ENCODE data around the gene PEX11B. TPM values are rescaled to one million over a fixed set of nuclear protein-coding genes. Genes with fewer than 3 reads are reported as not detected.

The PEX11B gene
- total and polyA plus RNA-seq, 2 of the 4 experiments (the other 2 are of a cell fraction): 15.4 to 24.3 TPM

DNA sequence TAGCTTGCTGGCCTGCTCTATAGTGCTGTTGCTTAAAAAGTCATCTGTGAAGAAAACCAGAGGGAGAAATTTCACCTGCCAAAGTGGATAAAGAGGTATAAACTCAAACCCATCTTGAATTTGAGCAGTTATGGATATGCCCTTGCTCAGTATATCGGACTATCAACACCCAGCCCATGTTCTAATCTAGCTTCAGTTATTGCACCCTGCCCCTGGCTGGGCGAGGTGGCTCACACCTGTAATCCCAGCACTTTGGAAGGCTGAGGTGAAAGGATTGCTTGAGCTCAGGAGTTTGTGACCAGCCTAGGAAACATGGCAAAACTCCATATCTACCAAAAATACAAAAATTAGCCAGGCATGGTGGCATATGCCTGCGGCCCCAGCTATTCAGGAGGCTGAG, 26.0 kb upstream of the PEX11B start:
- peaks cover 31 to 37% of the 10 kb centered on the region in 2 experiments for H3K79me1 ChIP-seq (ENCODE audit: low read depth in 1 of 2, low read length in 2 of 2)
- intact Hi-C loops (cut with micrococcal nuclease): no loop called here

More for the DNA sequence above, 26.0 kb upstream of the PEX11B start:
- Histone ChIP-seq H3K27ac (ENCODE audit: insufficient read depth, low read length) (no peak overlapping the region), H3K9me1 (ENCODE audit: insufficient read depth, low read length) (peaks cover 3% of the 10 kb centered on the region; the same call in 1 of the 2 replicates), H4K8ac (ENCODE audit: low read depth in 2 of 2, low read length in 2 of 2) (no peak overlapping the region), H2BK120ac (ENCODE audit: low read depth, low read length) (no peak overlapping the region), H3K4ac (ENCODE audit: low read depth, low read length) (no peak overlapping the region), H2BK20ac (ENCODE audit: low read depth, low read length) (no peak overlapping the region), H3K27me3 (ENCODE audit: control insufficient read depth, insufficient read depth, low read length) (no peaks in the 10 kb centered on the region), H2BK5ac (ENCODE audit: low read depth, low read length, poor library complexity, severe bottlenecking) (no peak overlapping the region), H3K36me3 (ENCODE audit: control insufficient read depth, insufficient read depth, low read length) (peaks cover 16% of the 10 kb centered on the region), H3K23ac (ENCODE audit: low read depth, low read length) (no peak overlapping the region), H4K91ac (ENCODE audit: insufficient read depth, low read depth, low read length) (no peak overlapping the region), H2BK15ac (ENCODE audit: low read depth, low read length) (no peak overlapping the region), H3K9me3 (ENCODE audit: control insufficient read depth, insufficient read depth, low read length) (no peaks in the 10 kb centered on the region), H3K4me3 (ENCODE audit: insufficient read depth, low read depth, low read length) (no peak overlapping the region), H3K4me2 (ENCODE audit: low read depth, low read length) (no peak overlapping the region), H4K20me1 (ENCODE audit: insufficient read depth, low read length) (peaks cover 5% of the 10 kb centered on the region; the same call in 1 of the 2 replicates), H2AK9ac (replicated peaks; ENCODE audit: low read depth, low read length, poor library complexity) (no peak overlapping the region), H3K4me1 (ENCODE audit: control insufficient read depth, insufficient read depth, low read length) (no peaks in the 10 kb centered on the region), H3K9ac (ENCODE audit: low read depth, low read length) (no peak overlapping the region), H3K18ac (ENCODE audit: low read depth, low read length) (no peak overlapping the region), H3K14ac (replicated peaks; ENCODE audit: low read depth, low read length) (no peak overlapping the region), H2AK5ac (ENCODE audit: low read depth, low read length) (no peak overlapping the region), H2AFZ (replicated peaks; ENCODE audit: low read length, poor library complexity) (no peak overlapping the region), H4K5ac (ENCODE audit: low read depth, low read length) (no peak overlapping the region), H3K56ac (ENCODE audit: extremely low read depth, insufficient read depth, low read length) (no peak overlapping the region)
- POLR2A ChIA-PET (ENCODE audit: unreplicated experiment): no interaction called here
- CTCF ChIA-PET: no interaction called here
- dilution Hi-C loops (cut with HindIII; ENCODE audit: low sequenced_read_pairs, unreplicated experiment): no loop called here
- no TSS peak for BruUV-seq (replicated peaks)
- ATAC-seq (ENCODE audit: low read depth): no peak
- WGBS, 2 experiments (ENCODE audit: extremely low coverage in 2 of 2, insufficient read length in 1 of 2): no CpG with 5 or more reads among the region's 3 CpGs
- DNase-seq: no peak
- in situ Hi-C loops (cut with MboI; ENCODE audit: low sequenced_read_pairs): no loop called here
- TF ChIP-seq MAFK (IDR thresholded peaks at IDR 0.05; ENCODE audit: low read depth, low read length): no peak
- no peak for TF ChIP-seq POLR2A (IDR thresholded peaks at IDR 0.05; ENCODE audit: low read depth, low read length)
- no peak for TF ChIP-seq ELK1 (IDR thresholded peaks at IDR 0.05; ENCODE audit: borderline replicate concordance, low read depth, low read length)
- no peak for TF ChIP-seq BHLHE40 (IDR thresholded peaks at IDR 0.05; ENCODE audit: low read depth, low read length)
- no peak for TF ChIP-seq RCOR1 (IDR thresholded peaks at IDR 0.05; ENCODE audit: insufficient replicate concordance, low read length)
- no peak for TF ChIP-seq CHD1 (IDR thresholded peaks at IDR 0.05; ENCODE audit: low read depth, low read length)
- TF ChIP-seq FOS (IDR thresholded peaks at IDR 0.05; ENCODE audit: low read depth, low read length): no peak
- no peak for TF ChIP-seq MXI1 (IDR thresholded peaks at IDR 0.05; ENCODE audit: borderline replicate concordance, low read depth, low read length)
- TF ChIP-seq, protein P1, sequence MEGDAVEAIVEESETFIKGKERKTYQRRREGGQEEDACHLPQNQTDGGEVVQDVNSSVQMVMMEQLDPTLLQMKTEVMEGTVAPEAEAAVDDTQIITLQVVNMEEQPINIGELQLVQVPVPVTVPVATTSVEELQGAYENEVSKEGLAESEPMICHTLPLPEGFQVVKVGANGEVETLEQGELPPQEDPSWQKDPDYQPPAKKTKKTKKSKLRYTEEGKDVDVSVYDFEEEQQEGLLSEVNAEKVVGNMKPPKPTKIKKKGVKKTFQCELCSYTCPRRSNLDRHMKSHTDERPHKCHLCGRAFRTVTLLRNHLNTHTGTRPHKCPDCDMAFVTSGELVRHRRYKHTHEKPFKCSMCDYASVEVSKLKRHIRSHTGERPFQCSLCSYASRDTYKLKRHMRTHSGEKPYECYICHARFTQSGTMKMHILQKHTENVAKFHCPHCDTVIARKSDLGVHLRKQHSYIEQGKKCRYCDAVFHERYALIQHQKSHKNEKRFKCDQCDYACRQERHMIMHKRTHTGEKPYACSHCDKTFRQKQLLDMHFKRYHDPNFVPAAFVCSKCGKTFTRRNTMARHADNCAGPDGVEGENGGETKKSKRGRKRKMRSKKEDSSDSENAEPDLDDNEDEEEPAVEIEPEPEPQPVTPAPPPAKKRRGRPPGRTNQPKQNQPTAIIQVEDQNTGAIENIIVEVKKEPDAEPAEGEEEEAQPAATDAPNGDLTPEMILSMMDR (conservative IDR thresholded peaks at IDR 0.05; ENCODE audit: low read depth, low read length): no peak

Measured in IMR-90 (cell line).